Heart left ventricle (tissue), 13 donors: ENCODE results near the gene NT5E.

ENCODE experiments used
- CTCF ChIP-seq, 12 donors: fragments of 200-600 bp; sonication (generic) in 4 of 12; IDR thresholded peaks; one replicate each; pipeline versions ENCODE4 v1.5.0 to v1.8.0; 2018 to 2022; ENCODE audit warnings: antibody characterized with exemption in 12 of 12, mild to moderate bottlenecking in 5 of 12
- POLR2A ChIP-seq, 2 donors: fragments of 450-650 bp; IDR thresholded peaks; one replicate each; pipeline ENCODE4 v1.6.1; 2017; ENCODE audit warnings: antibody characterized with exemption in 2 of 2, mild to moderate bottlenecking in 2 of 2, moderate library complexity in 2 of 2
- donor health status: ischemic (EF 13 %, LVEDD 7.1; RV severe dilation, severe dysfunction).
- donor health status: DM: no; HTN: yes; CAD: no.
- donor health status: DM: no; HTN: no; CAD: no.
- donor health status: ischemic (EF 25% LVEDD 6.9; RV normal size, moderate dysfunction).
- donor health status: ischemic (EF 25% LVEDD 5.7; RV mildly dilated, moderate dysfunction).
- donor health status: ischemic (EF 35%, LVEDD 5.7; RV mildly dilated, moderate dysfunction).
- donor health status: nonischemic (EF 11% LVEDD 7.7; RV severe dilation, severe dysfunction).
- donor health status: DM: yes; HTN: yes; CAD: no.
- donor health status: PGD.
- donor health status: ischemic (EF 29% LVEDD 5.4; RV normal size, mild dysfunction).
- donor health status: nonischemic (EF 23%, LVEDD 6.1; RV moderate dilation, normal function).

GRCh38 chr6:85405175-85405852, 44.6 kb upstream of the NT5E start:
- TF ChIP-seq CTCF (IDR thresholded peaks at IDR 0.05) = no peak
- no peak for TF ChIP-seq POLR2A (IDR thresholded peaks at IDR 0.05)
